ENCODE data around the gene CFAP43.

CFAP43 gene

DNA sequence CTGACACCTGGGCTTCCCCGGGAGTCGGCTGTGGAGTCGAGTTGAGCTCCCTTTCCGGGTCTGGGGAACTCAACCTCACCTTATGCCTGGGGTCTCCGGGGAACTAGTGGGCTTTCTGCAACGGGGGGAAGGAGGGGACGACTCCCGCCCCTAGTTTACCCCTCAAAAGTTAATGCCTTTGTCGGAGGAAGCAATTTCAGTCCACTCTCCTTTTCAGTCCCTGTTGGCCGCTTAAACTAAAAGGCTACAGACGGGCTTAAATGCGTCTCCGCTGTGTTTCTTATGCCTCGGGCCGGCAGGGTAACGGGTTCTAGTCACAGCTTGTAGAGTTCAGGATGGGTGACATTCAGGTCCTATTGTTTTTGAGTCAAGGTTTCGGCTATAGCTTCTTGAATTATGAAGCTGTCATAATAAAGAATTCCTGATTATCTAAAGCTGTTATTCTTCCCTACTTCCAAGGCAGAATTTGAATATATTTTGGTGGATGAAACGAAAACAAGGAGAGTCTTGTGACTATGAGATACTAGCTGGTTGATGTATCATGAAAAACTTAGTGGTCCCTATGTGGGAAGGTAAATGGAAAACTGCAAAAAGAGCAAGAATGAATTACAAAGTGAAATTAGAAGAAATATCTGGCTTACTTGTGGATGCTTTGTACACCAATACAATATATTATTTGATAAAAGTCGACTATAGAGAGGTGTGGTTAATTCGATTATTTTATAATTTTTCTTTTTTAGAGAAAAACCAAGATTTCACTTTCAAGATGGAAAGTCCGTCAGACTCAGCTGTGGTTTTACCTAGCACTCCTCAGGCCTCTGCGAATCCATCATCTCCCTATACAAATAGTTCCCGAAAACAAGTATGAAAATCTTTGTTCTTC, 109.7 kb downstream of the CFAP43 start:
- TF ChIP-seq, protein P1, sequence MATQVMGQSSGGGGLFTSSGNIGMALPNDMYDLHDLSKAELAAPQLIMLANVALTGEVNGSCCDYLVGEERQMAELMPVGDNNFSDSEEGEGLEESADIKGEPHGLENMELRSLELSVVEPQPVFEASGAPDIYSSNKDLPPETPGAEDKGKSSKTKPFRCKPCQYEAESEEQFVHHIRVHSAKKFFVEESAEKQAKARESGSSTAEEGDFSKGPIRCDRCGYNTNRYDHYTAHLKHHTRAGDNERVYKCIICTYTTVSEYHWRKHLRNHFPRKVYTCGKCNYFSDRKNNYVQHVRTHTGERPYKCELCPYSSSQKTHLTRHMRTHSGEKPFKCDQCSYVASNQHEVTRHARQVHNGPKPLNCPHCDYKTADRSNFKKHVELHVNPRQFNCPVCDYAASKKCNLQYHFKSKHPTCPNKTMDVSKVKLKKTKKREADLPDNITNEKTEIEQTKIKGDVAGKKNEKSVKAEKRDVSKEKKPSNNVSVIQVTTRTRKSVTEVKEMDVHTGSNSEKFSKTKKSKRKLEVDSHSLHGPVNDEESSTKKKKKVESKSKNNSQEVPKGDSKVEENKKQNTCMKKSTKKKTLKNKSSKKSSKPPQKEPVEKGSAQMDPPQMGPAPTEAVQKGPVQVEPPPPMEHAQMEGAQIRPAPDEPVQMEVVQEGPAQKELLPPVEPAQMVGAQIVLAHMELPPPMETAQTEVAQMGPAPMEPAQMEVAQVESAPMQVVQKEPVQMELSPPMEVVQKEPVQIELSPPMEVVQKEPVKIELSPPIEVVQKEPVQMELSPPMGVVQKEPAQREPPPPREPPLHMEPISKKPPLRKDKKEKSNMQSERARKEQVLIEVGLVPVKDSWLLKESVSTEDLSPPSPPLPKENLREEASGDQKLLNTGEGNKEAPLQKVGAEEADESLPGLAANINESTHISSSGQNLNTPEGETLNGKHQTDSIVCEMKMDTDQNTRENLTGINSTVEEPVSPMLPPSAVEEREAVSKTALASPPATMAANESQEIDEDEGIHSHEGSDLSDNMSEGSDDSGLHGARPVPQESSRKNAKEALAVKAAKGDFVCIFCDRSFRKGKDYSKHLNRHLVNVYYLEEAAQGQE (IDR thresholded peaks at IDR 0.05; ENCODE audit: insufficient read depth in 1 of 2, low read depth in 2 of 2, low read length in 2 of 2): no peak
- no peak for TF ChIP-seq TAF1 (IDR thresholded peaks at IDR 0.05; ENCODE audit: borderline replicate concordance, insufficient read depth, low read length)
- TF ChIP-seq SIN3A (IDR thresholded peaks at IDR 0.05; ENCODE audit: borderline replicate concordance, insufficient read depth, low read length): no peak
- TF ChIP-seq POLR2AphosphoS5 (IDR thresholded peaks at IDR 0.05; ENCODE audit: low read depth, low read length): no peak
- no peak for TF ChIP-seq FOXP2 (optimal IDR thresholded peaks at IDR 0.05; ENCODE audit: borderline replicate concordance, extremely low read depth, extremely low read length, insufficient read depth)

DNA sequence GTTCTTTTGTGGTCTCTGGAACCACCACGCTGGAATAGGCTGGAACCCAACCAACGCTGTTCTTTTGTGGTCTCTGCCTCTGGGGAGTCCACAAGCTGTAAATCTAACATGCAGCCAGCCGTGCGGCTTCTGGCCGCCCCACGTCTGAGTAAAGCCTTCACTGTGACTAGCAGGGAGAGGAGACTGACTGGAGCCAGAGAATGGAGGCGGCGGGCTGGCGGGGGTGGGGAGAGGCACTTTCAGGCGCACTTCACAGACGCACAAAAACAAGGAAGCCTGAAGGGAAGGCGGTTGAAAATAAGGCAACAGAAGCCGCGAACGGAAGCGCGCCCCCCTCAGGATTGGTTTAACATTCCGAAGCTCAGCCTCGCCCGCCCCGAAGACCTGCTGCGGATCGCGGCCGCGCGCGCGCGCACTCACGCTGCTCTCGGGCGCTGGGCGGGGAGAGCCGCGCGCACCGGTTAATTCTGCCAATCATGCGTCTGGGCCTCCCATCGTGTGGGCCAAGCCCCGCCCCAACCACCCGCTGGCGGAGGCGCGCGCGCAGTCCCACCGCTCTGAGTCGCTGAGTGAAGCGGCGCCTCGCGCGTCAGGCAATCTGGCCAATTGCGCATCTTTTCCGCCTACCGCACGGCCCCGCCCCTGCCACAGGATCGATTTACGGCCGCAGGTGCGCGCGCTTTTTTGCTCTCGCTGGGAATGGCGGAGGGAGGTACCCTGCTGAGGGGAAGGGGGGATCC, 110.5 kb downstream of the CFAP43 start, which contains the start of gene SFR1:
Gene SFR1 (plus strand): TSS at position 687 of the 740 bp plus-strand sequence. CDS start 13 bp downstream, at position 700.
- peak; percentile 47; the same call in 1 of the 2 replicates for TF ChIP-seq TAF1 (IDR thresholded peaks at IDR 0.05; ENCODE audit: borderline replicate concordance, insufficient read depth, low read length)
- peak; percentile 63 for TF ChIP-seq FOXP2 (optimal IDR thresholded peaks at IDR 0.05; ENCODE audit: borderline replicate concordance, extremely low read depth, extremely low read length, insufficient read depth)
- TF ChIP-seq POLR2AphosphoS5 (IDR thresholded peaks at IDR 0.05; ENCODE audit: low read depth, low read length): peak; percentile 67
- TF ChIP-seq SIN3A (IDR thresholded peaks at IDR 0.05; ENCODE audit: borderline replicate concordance, insufficient read depth, low read length): no peak
- TF ChIP-seq, protein P1 (IDR thresholded peaks at IDR 0.05; ENCODE audit: insufficient read depth in 1 of 2, low read depth in 2 of 2, low read length in 2 of 2): 0 out of 4 replicates have a peak, but pooled peaks of 1 of the 2 experiments have one; percentile 6

DNA sequence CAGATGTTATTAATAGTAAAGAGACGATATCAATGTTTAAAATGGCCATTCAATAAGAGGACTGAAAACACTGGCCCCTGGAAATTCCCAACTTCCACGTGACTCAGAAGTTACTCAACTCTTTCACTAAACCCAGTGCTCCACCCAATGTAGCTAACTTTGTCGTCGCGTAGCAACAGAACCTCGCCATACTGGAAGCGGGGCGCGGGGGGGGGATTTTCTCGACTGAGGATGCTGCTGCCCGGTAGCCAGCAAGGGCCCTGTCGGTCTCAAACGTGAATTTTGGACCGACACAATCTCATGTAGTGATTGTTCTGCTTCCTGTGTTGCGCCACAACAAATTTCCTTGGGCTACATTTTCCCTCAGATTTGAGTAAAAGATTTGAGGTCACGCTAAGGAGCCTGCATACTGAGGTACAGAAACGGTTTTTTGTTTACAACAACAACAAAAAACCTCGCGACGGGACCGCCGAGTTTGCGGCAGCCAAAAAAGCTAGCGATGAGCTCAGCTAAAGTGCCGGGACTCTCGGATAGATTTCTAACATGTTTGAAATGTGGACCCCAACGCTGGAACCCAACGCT, 111.2 kb downstream of the CFAP43 start:
- TF ChIP-seq SIN3A (IDR thresholded peaks at IDR 0.05; ENCODE audit: borderline replicate concordance, insufficient read depth, low read length) (peak; percentile 45; the same call in 1 of the 2 replicates), TAF1 (IDR thresholded peaks at IDR 0.05; ENCODE audit: borderline replicate concordance, insufficient read depth, low read length) (no peak)

DNA sequence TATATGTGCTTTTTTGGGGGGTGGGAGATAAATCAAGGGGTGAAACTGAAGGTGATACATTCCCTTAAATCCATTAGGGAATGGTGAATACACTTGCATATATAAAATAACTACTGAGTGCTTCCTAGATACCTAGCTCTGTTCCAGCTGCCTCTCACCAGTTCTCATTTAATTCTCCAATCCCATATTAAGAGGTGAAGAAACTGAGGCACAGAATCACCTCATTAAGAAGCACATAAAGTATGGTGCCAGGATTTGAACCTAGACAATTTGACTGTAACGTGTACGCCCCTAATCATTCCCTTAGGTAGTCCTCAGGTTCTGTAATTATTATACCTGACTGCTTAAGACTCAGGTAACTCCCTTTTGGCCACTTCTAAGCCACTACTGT, 111.7 kb downstream of the CFAP43 start:
- TF ChIP-seq SIN3A (IDR thresholded peaks at IDR 0.05; ENCODE audit: borderline replicate concordance, insufficient read depth, low read length): no peak
- TF ChIP-seq, protein P1 (IDR thresholded peaks at IDR 0.05; ENCODE audit: insufficient read depth in 1 of 2, low read depth in 2 of 2, low read length in 2 of 2): no peak
- no peak for TF ChIP-seq FOXP2 (optimal IDR thresholded peaks at IDR 0.05; ENCODE audit: borderline replicate concordance, extremely low read depth, extremely low read length, insufficient read depth)
- no peak for TF ChIP-seq POLR2AphosphoS5 (IDR thresholded peaks at IDR 0.05; ENCODE audit: low read depth, low read length)
- TF ChIP-seq TAF1 (IDR thresholded peaks at IDR 0.05; ENCODE audit: borderline replicate concordance, insufficient read depth, low read length): no peak

DNA sequence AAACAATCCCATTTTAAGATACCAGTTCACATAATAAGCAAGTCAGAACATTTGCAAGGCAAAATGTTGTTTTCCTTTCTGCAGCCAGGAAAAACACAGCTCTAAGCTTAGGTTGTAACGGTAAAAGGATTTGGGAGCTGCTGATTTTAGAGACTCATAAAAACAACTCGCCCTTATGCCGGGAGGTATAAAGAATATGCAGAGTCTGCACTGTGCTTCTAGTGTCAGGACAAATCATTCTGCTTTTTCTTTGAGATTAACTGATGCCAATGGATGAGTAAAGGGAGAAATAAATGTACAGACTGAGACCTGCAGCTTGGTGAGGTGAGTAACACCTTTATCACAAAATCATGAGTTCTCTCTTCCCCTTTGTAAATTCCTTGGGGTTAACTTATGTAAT, 112.2 kb downstream of the CFAP43 start:
- TF ChIP-seq TAF1 (IDR thresholded peaks at IDR 0.05; ENCODE audit: borderline replicate concordance, insufficient read depth, low read length) (no peak), FOXP2 (optimal IDR thresholded peaks at IDR 0.05; ENCODE audit: borderline replicate concordance, extremely low read depth, extremely low read length, insufficient read depth) (no peak), POLR2AphosphoS5 (IDR thresholded peaks at IDR 0.05; ENCODE audit: low read depth, low read length) (no peak), SIN3A (IDR thresholded peaks at IDR 0.05; ENCODE audit: borderline replicate concordance, insufficient read depth, low read length) (no peak)

Measured in PFSK-1 (cell line).